GM12878 (cell line): ENCODE measurements around the gene MALT1. TPM values are rescaled to one million over a fixed set of nuclear protein-coding genes. Genes with fewer than 3 reads are reported as not detected.

Experiments used
- ATAC-seq: fragments of 200-7000 bp; cut with Tn5 transposase; 3 replicates; pipeline ENCODE4 v1.9.1; 2020; ENCODE audit warnings: mild to moderate bottlenecking, moderate library complexity
- BruUV-seq: library from RNA; stranded (reverse); fragments of 400-500 nt; replicated peaks from 2 replicates; lab custom pipeline; 2021; lab: Mats Ljungman, UMichigan
- CTCF ChIA-PET: fragments of 300-600 bp; sonication (Branson Sonifier 250); formaldehyde crosslinking; extraction: SDS; loops from one replicate; lab custom pipeline; 2021; ENCODE audit warnings: inconsistent platforms; lab: Yijun Ruan, JAX
- POLR2A ChIA-PET: fragments of 350-600 bp; formaldehyde crosslinking; extraction: SDS; loops from one replicate; lab custom pipeline; 2021; ENCODE audit warnings: inconsistent platforms; lab: Charles Lee
- RAD21 ChIA-PET: fragments of 300-600 bp; sonication (Branson Sonifier 250); formaldehyde crosslinking; loops from one replicate; lab custom pipeline; 2023; ENCODE audit warnings: antibody characterized with exemption; ENCODE audit not compliant: unreplicated experiment; lab: Charles Lee
- SMC1A ChIA-PET: fragments of 300-600 bp; sonication (Branson Sonifier 250); formaldehyde crosslinking; loops from one replicate; lab custom pipeline; 2023; ENCODE audit not compliant: unreplicated experiment, uncharacterized antibody; lab: Charles Lee
- DNase-seq: peaks from one replicate; pipeline ENCODE4 v3.0.0-alpha.2; 2011; ENCODE audit warnings: low read depth, low spot score
- FAIRE-seq: peaks from 3 replicates; lab custom pipeline; 2011; peaks lifted over from hg19 to GRCh38; lab: Jason Lieb, UNC
- H2AFZ ChIP-seq: 2 replicates; pipeline ENCODE4 v1.6.0; 2011; ENCODE audit warnings: low read depth, low read length, control low read depth; ENCODE audit not compliant: control insufficient read depth
- H3K27ac ChIP-seq: 2 replicates; pipeline ENCODE4 v1.5.1; 2011; ENCODE audit warnings: control low read depth; ENCODE audit not compliant: control insufficient read depth, insufficient read depth
- H3K27me3 ChIP-seq, 2 experiments: replicated peaks in 1 of 2; 2 replicates each; pipeline versions ENCODE4 v1.6.0 to v1.6.1; 2011; ENCODE audit warnings: low read length in 1 of 2; ENCODE audit not compliant: control insufficient read depth in 2 of 2, insufficient read depth in 2 of 2
- H3K36me3 ChIP-seq, 2 experiments: 2 replicates each; pipeline ENCODE4 v1.5.1; 2011; ENCODE audit warnings: low read length in 1 of 2; ENCODE audit not compliant: control insufficient read depth in 2 of 2, insufficient read depth in 2 of 2
- H3K4me1 ChIP-seq: 2 replicates; pipeline ENCODE4 v1.6.1; 2011; ENCODE audit warnings: mild to moderate bottlenecking, low read length, moderate library complexity, mixed read lengths; ENCODE audit not compliant: control insufficient read depth, insufficient read depth
- H3K4me2 ChIP-seq: 2 replicates; pipeline ENCODE4 v1.6.0; 2011; ENCODE audit warnings: control low read depth; ENCODE audit not compliant: control insufficient read depth, insufficient read depth
- H3K4me3 ChIP-seq: fragments of 200-600 bp; sonication (generic); 2 replicates; pipeline ENCODE4 v1.5.1; 2016
- H3K79me2 ChIP-seq: 2 replicates; pipeline ENCODE4 v1.6.0; 2011; ENCODE audit warnings: low read length; ENCODE audit not compliant: control insufficient read depth, insufficient read depth
- H3K9ac ChIP-seq: 2 replicates; pipeline ENCODE4 v1.8.0; 2011; ENCODE audit warnings: low read length, control low read depth, mixed read lengths; ENCODE audit not compliant: control insufficient read depth, insufficient read depth
- H3K9me3 ChIP-seq: replicated peaks from 3 replicates; pipeline ENCODE4 v1.5.1; 2011; ENCODE audit warnings: mild to moderate bottlenecking, low read length; ENCODE audit not compliant: control insufficient read depth, insufficient read depth
- H4K20me1 ChIP-seq: 2 replicates; pipeline ENCODE4 v1.6.0; 2011; ENCODE audit not compliant: control insufficient read depth, insufficient read depth
- CBX5 ChIP-seq: sonication (generic); IDR thresholded peaks from 2 replicates; pipeline ENCODE4 v1.6.1; 2016; ENCODE audit warnings: low read depth, moderate library complexity, mild to moderate bottlenecking, inconsistent platforms
- CHD2 ChIP-seq: IDR thresholded peaks from 2 replicates; pipeline ENCODE4 v1.6.1; 2011; ENCODE audit warnings: low read depth, low read length, improper control_type of control experiment, borderline replicate concordance
- CREM ChIP-seq: IDR thresholded peaks from 2 replicates; pipeline ENCODE4 v1.6.1; 2014; ENCODE audit warnings: antibody characterized with exemption, low read depth
- CTCF ChIP-seq, 3 experiments: IDR thresholded peaks in 2 of 3; conservative IDR thresholded peaks in 1 of 3; 2 replicates each; pipeline ENCODE4 v1.5.1; 2011; ENCODE audit warnings: low read depth in 3 of 3, low read length in 3 of 3, mild to moderate bottlenecking in 3 of 3, control low read depth in 2 of 3, moderate library complexity in 2 of 3, inconsistent platforms in 1 of 3, mixed read lengths in 1 of 3; ENCODE audit not compliant: control insufficient read depth in 2 of 3, insufficient read depth in 1 of 3; ENCODE audit errors: extremely low read depth in 1 of 3
- EGR1 ChIP-seq, 2 experiments: IDR thresholded peaks; 1 replicate in 1 of 2; 2 replicates in 1 of 2; pipeline ENCODE4 v1.6.1; 2011 to 2012; ENCODE audit warnings: low read depth in 2 of 2, low read length in 2 of 2, borderline replicate concordance in 1 of 2, mild to moderate bottlenecking in 1 of 2, moderate library complexity in 1 of 2
- GATAD2B ChIP-seq: fragments of 450-650 bp; conservative IDR thresholded peaks from 2 replicates; pipeline ENCODE4 v1.6.1; 2017; ENCODE audit warnings: low read depth, mild to moderate bottlenecking, moderate library complexity
- IKZF1 ChIP-seq: fragments of 450-650 bp; conservative IDR thresholded peaks from 2 replicates; pipeline ENCODE4 v1.6.1; 2017; ENCODE audit warnings: antibody characterized with exemption, mild to moderate bottlenecking
- JUND ChIP-seq: IDR thresholded peaks from 2 replicates; pipeline ENCODE4 v1.6.1; 2012; ENCODE audit warnings: low read depth, mild to moderate bottlenecking, low read length, improper control_type of control experiment, moderate library complexity
- NR2C1 ChIP-seq: fragments of 450-650 bp; IDR thresholded peaks from 2 replicates; pipeline ENCODE4 v1.6.1; 2017; ENCODE audit warnings: antibody characterized with exemption, mild to moderate bottlenecking, moderate library complexity
- PAX5 ChIP-seq: IDR thresholded peaks from 2 replicates; pipeline ENCODE4 v1.6.1; 2011; ENCODE audit warnings: low read depth, low read length, borderline replicate concordance
- PBX3 ChIP-seq: IDR thresholded peaks from 2 replicates; pipeline ENCODE4 v1.6.1; 2011; ENCODE audit warnings: mild to moderate bottlenecking, low read depth, low read length, moderate library complexity; ENCODE audit not compliant: insufficient replicate concordance
- PKNOX1 ChIP-seq: fragments of 450-650 bp; IDR thresholded peaks from 2 replicates; pipeline ENCODE4 v1.6.1; 2016; ENCODE audit warnings: mild to moderate bottlenecking
- RUNX3 ChIP-seq: IDR thresholded peaks from 2 replicates; pipeline ENCODE4 v1.6.1; 2012; ENCODE audit warnings: low read length, inconsistent platforms
- TARDBP ChIP-seq: IDR thresholded peaks from 2 replicates; pipeline ENCODE4 v1.6.1; 2016; ENCODE audit warnings: borderline replicate concordance
- ZBTB40 ChIP-seq: fragments of 450-650 bp; IDR thresholded peaks from 2 replicates; pipeline ENCODE4 v1.6.1; 2016; ENCODE audit warnings: mild to moderate bottlenecking, moderate library complexity, borderline replicate concordance
- ZNF207 ChIP-seq: fragments of 450-650 bp; IDR thresholded peaks from 2 replicates; pipeline ENCODE4 v1.6.1; 2014; ENCODE audit warnings: antibody characterized with exemption, mild to moderate bottlenecking, borderline replicate concordance
- WGBS: methylation state at CpG from one replicate; pipeline ENCODE4 v1.1.6; 2016; ENCODE audit warnings: low lambda C conversion rate; ENCODE audit not compliant: insufficient replicate concordance, insufficient coverage; ENCODE audit errors: missing lambda C conversion rate; 5-methylcytosine and 5-hydroxymethylcytosine counted together
- in situ Hi-C: fragments of 300-500 bp; cut with MboI; formaldehyde crosslinking; loops from 9 replicates; pipeline ENCODE4 v1.14.3; 2018; ENCODE audit warnings: mixed read lengths
- intact Hi-C: fragments of 100-400 bp; cut with micrococcal nuclease; formaldehyde crosslinking; loops from one replicate; pipeline ENCODE4 v1.14.2; 2022; ENCODE audit not compliant: unreplicated experiment
- polyA plus RNA-seq, 11 experiments: library from polyadenylated mRNA; depleted of rRNA in 4 of 11; unstranded in 6 of 11; stranded (reverse) in 5 of 11; fragments of >200 nt; fragmentation: Nextera tagmentation in 4 of 11; fragmentation: Illumina TruSeq in 1 of 11; extraction: Ambion mirVana in 4 of 11; extraction: Trizol in 1 of 11; gene quantifications; 1 replicate in 1 of 11; 2 replicates in 10 of 11; pipeline versions ENCODE4 v1.2.1 to v1.2.3, GENCODE V29; 2011 to 2016; ENCODE audit warnings: inconsistent platforms in 2 of 11, missing spikeins in 2 of 11, low read depth in 1 of 11
- total RNA-seq, 4 experiments: library from RNA; depleted of rRNA in 3 of 4; stranded (reverse); fragments of >200 nt in 3 of 4; fragmentation: Illumina TruSeq in 1 of 4; extraction: Trizol in 1 of 4; gene quantifications; 2 replicates each; pipeline versions ENCODE4 v1.2.1 to v1.2.3, GENCODE V29; 2013 to 2021

The MALT1 gene
- total and polyA plus RNA-seq, 10 of the 15 experiments (the other 5 are each of a cell fraction or from before 2014, with no cell fraction given), result 17.6 to 126 (median 45.4) TPM

GRCh38 chr18:58668897-58669296 lies 2.4 kb upstream of the MALT1 start:
- ChIA-PET POLR2A (interaction anchor here (1.0 to 4.0 kb wide), 3 partner anchors 9 to 104 kb away, joined by 9 to 51 read pairs (median 23); no protein-coding TSS in a partner anchor), RAD21 (interaction anchor here (0.7 to 8.6 kb wide), 5 partner anchors 9 to 135 kb away, joined by 3 to 113 read pairs (median 44); no protein-coding TSS in a partner anchor), SMC1A (interaction anchor here (0.7 to 29.9 kb wide), 9 partner anchors 10 to 132 kb away, joined by 3 to 682 read pairs (median 19); no protein-coding TSS in a partner anchor), CTCF (interaction anchor here (0.7 to 5.5 kb wide), 5 partner anchors 95 to 140 kb away, joined by 3 to 32 read pairs (median 6); no protein-coding TSS in a partner anchor)
- DNase-seq, result no peak
- peaks cover 41% of the 10 kb centered on the region for H3K79me2 ChIP-seq
- in situ Hi-C loops (loop anchor here (25.0 kb wide), 1 partner anchor 1243 kb away; no protein-coding TSS in a partner anchor), intact Hi-C loops (no loop called here)
- no peak overlapping the region; the same call in 1 of the 2 replicates for H3K4me2 ChIP-seq
- no peaks in the 10 kb centered on the region; the same call in 1 of the 2 replicates for H4K20me1 ChIP-seq
- no peak for FAIRE-seq
- H3K9ac ChIP-seq, result no peak overlapping the region
- H3K27me3 ChIP-seq, result no peaks in the 10 kb centered on the region
- no peak overlapping the region for H2AFZ ChIP-seq
- no peaks in the 10 kb centered on the region for H3K36me3 ChIP-seq
- no peaks in the 10 kb centered on the region for H3K9me3 ChIP-seq
- no peak overlapping the region for H3K27ac ChIP-seq
- WGBS, result 96% methylated on average over 3 of the region's 3 CpGs
- no peak for ATAC-seq
- H3K4me1 ChIP-seq, result peaks cover 25% of the 10 kb centered on the region
- no TSS peak for BruUV-seq
- no peak overlapping the region for H3K4me3 ChIP-seq
- TF ChIP-seq ZBTB40 (no peak), PKNOX1 (no peak), CTCF (IDR thresholded peaks at IDR 0.05 in 2 of 3, conservative IDR thresholded peaks at IDR 0.05 in 1 of 3; ENCODE audit: control insufficient read depth in 2 of 3, extremely low read depth in 1 of 3, insufficient read depth in 1 of 3, low read depth in 3 of 3, low read length in 3 of 3) (no peak), TARDBP (no peak), ZNF207 (no peak), EGR1 (IDR thresholded peaks at IDR 0.05; ENCODE audit: borderline replicate concordance in 1 of 2, low read depth in 2 of 2, low read length in 2 of 2) (no peak), JUND (no peak), PAX5 (no peak), CHD2 (no peak), RUNX3 (no peak), CREM (no peak), IKZF1 (no peak), GATAD2B (no peak), NR2C1 (no peak), PBX3 (no peak), CBX5 (no peak)
